GM21529 (cell line): ENCODE measurements around the gene ZNF43.
"Not testable (repeated sequence)": the region's sequence is repeated elsewhere in the genome, so short reads cannot be mapped to it uniquely, and the experiment has no call there.

Experiments
- ATAC-seq: cut with Tn5 transposase; IDR thresholded peaks from one replicate; pipeline ENCODE4 v1.9.1; 2021; ENCODE audit not compliant: unreplicated experiment

ZNF43 gene

GRCh38 chr19:21812448-21812847, 23.5 kb downstream of the ZNF43 start:
- ATAC-seq = no peak

DNA sequence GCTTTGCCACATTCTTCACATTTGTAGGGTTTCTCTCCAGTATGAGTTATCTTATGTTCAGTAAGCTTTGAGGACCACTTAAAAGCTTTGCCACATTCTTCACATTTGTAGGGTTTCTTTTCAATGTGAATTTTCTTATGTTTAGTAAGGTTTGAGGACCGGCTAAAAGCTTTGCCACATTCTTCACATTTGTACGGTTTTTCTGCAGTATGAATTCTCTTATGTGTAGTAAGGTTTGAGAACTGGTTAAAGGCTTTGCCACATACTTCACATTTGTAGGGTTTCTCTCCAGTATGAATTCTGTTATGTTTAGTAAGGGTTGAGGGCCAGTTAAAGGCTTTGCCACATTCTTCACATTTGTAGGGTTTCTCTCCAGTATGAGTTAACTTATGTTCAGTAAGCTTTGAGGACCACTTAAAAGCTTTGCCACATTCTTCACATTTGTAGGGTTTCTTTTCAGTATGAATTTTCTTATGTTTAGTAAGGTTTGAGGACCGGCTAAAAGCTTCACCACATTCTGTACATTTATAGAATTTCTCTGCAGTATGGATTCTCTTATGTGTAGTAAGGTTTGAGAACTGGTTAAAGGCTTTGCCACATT, 27.5 kb downstream of the ZNF43 start:
- not testable (repeated sequence) for ATAC-seq

GRCh38 chr19:21789466-21790085, 46.4 kb downstream of the ZNF43 start:
- ATAC-seq = no peak

- no peak for ATAC-seq
Observed at GRCh38 chr19:21786936-21787335, 49.0 kb downstream of the ZNF43 start.

- ATAC-seq = not testable (repeated sequence)
Observed at GRCh38 chr19:21775792-21776191, 60.2 kb downstream of the ZNF43 start.

GRCh38 chr19:21767065-21767800, 68.7 kb downstream of the ZNF43 start, which contains the start of gene ZNF100:
Gene ZNF100 (minus strand): TSS chr19:21767579. CDS start chr19:21767429, 150 bp downstream.
- ATAC-seq = peak; percentile 94

GRCh38 chr19:21766705-21767064, 69.3 kb downstream of the ZNF43 start:
- ATAC-seq = not testable (repeated sequence)

DNA sequence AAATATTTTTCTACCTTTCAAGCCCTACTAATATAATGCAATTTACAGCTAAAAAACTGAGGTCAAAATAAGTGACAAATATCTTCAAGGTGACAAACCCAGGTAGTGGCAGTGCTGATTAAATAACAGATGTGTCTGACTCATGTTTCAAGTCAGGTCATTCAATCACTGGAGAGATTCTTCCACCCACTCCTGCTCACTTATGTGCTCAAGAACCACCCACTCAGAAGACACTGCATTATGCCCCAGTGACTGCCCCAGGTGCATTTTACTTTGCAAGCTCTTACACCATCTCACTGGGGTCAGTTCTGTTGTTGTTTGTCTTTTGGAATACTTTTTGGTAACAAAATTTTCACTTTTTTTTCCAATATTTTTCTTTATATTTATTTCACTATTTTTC, 70.8 kb downstream of the ZNF43 start:
- no peak for ATAC-seq

DNA sequence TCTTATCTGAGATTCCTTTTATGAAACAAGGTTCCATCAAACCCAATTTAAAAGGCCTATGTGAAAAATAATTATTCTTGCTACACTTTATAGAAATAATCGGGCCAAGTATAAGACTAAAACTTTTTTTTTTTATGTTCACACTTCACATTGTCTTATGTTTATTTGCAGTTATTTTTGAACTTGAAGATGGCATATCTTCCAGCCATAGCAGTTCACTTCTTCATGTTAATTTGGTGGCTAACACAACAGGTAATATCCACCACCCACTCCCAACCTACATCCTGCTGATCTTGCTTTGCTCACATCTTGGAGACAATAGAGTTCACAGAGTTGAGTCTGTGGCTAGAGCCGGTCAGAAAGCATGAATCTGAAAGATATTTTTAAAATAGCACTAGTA, 74.4 kb downstream of the ZNF43 start:
- ATAC-seq = not testable (repeated sequence)

- ATAC-seq = no peak
Observed at GRCh38 chr19:21758296-21758695, 77.7 kb downstream of the ZNF43 start.

GRCh38 chr19:21755555-21755954, 80.4 kb downstream of the ZNF43 start:
- not testable (repeated sequence) for ATAC-seq
